Measurements from ENCODE around the gene GLYATL2.

Gene GLYATL2, protein sequence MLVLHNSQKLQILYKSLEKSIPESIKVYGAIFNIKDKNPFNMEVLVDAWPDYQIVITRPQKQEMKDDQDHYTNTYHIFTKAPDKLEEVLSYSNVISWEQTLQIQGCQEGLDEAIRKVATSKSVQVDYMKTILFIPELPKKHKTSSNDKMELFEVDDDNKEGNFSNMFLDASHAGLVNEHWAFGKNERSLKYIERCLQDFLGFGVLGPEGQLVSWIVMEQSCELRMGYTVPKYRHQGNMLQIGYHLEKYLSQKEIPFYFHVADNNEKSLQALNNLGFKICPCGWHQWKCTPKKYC

GRCh38 chr11:58844361-58845005, at the start of gene GLYATL2:
Gene GLYATL2 (minus strand): TSS chr11:58844704. CDS start chr11:58839612, 5,092 bp downstream.
- no peak within 1 kb of the TSS for H3K4me3 ChIP-seq (ENCODE audit: low read depth, low read length)

GRCh38 chr11:58893899-58894298, 49.4 kb upstream of the GLYATL2 start:
- DNase-seq (ENCODE audit: low read depth), result no peak
- no peak overlapping the region for H3K4me3 ChIP-seq (ENCODE audit: low read depth, low read length)

More at GRCh38 chr11:58844361-58845005, at the start of gene GLYATL2:
- no peak for DNase-seq (ENCODE audit: low read depth)

DNA sequence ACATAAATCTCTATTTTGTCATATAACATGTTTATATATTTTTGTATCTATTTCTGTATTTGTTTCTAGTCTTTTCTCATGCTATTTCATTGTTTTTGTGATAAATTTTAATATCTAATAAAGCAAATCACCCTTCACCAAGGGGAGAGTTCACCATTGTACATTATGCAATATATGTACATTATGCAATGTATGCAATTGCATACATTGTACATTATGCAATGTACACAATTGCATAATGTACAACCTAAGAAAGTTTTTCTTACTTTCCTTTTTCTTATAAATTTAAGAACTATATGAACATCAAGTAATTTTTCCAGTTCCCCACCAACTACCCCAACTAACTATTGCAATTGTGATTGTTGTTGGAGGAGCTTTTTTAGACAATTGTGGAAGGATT, 44.1 kb upstream of the GLYATL2 start:
- H3K4me3 ChIP-seq (ENCODE audit: low read depth, low read length), result no peak overlapping the region
- DNase-seq (ENCODE audit: low read depth), result no peak

GRCh38 chr11:58887452-58887851, 42.9 kb upstream of the GLYATL2 start:
- DNase-seq (ENCODE audit: low read depth), result no peak
- H3K4me3 ChIP-seq (ENCODE audit: low read depth, low read length), result no peak overlapping the region

GRCh38 chr11:58880625-58881024, 36.1 kb upstream of the GLYATL2 start:
- DNase-seq (ENCODE audit: low read depth), result no peak
- no peak overlapping the region for H3K4me3 ChIP-seq (ENCODE audit: low read depth, low read length)

- no peak overlapping the region for H3K4me3 ChIP-seq (ENCODE audit: low read depth, low read length)
- no peak for DNase-seq (ENCODE audit: low read depth)
Observed at GRCh38 chr11:58880166-58880565, 35.7 kb upstream of the GLYATL2 start.

- H3K4me3 ChIP-seq (ENCODE audit: low read depth, low read length), result no peak overlapping the region
- no peak for DNase-seq (ENCODE audit: low read depth)
Observed at GRCh38 chr11:58867556-58867955, 23.1 kb upstream of the GLYATL2 start.

- no peak for DNase-seq (ENCODE audit: low read depth)
- H3K4me3 ChIP-seq (ENCODE audit: low read depth, low read length), result no peak overlapping the region
Observed at GRCh38 chr11:58866788-58867187, 22.3 kb upstream of the GLYATL2 start.

DNA sequence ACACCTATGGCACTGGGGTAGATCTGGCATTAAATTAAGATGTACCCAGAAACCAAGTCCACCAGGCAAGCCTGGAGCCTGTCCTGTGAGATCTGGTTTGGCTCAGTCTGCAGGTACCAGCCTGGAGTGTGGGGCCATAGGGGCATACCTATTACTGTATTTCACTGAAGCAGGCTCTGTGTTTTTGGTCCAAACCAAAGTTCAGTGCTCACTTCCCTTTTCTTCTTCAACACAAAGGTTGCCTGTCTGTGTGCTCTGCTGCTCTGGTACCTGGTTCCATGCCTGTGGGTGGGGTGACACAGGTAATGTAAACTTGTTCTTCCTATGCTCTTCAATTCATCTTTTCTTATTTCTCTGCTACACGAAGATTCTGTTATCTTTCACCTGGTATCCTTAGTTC, 19.8 kb upstream of the GLYATL2 start:
- no peak for DNase-seq (ENCODE audit: low read depth)
- no peak overlapping the region for H3K4me3 ChIP-seq (ENCODE audit: low read depth, low read length)

GRCh38 chr11:58863697-58864096, 19.2 kb upstream of the GLYATL2 start:
- DNase-seq (ENCODE audit: low read depth), result no peak
- no peak overlapping the region for H3K4me3 ChIP-seq (ENCODE audit: low read depth, low read length)

- H3K4me3 ChIP-seq (ENCODE audit: low read depth, low read length), result no peak overlapping the region
- DNase-seq (ENCODE audit: low read depth), result no peak
Observed at GRCh38 chr11:58861533-58861932, 17.0 kb upstream of the GLYATL2 start.

- H3K4me3 ChIP-seq (ENCODE audit: low read depth, low read length), result no peak overlapping the region
- DNase-seq (ENCODE audit: low read depth), result no peak
Observed at GRCh38 chr11:58856806-58857205, 12.3 kb upstream of the GLYATL2 start.

DNA sequence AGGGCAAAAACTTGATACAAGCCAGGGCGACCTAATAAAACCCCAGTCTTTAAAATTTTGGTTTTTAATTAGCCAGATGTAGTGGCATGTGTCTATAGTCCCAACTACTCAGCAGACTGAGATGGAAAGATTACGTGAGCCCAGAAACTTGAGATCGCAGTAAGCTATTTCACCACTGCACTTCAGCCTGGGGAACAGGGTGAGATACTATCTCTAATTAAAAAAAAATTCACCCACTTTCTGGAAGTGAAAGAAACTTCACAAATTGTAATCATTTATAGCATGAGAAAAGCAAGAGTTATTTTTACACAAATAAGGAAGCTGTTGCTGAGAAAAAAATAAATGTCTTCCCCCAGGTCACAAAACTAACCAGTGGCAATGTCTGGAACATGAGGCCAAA, 882 bp upstream of the GLYATL2 start:
- no peak overlapping the region for H3K4me3 ChIP-seq (ENCODE audit: low read depth, low read length)
- no peak for DNase-seq (ENCODE audit: low read depth)

DNA sequence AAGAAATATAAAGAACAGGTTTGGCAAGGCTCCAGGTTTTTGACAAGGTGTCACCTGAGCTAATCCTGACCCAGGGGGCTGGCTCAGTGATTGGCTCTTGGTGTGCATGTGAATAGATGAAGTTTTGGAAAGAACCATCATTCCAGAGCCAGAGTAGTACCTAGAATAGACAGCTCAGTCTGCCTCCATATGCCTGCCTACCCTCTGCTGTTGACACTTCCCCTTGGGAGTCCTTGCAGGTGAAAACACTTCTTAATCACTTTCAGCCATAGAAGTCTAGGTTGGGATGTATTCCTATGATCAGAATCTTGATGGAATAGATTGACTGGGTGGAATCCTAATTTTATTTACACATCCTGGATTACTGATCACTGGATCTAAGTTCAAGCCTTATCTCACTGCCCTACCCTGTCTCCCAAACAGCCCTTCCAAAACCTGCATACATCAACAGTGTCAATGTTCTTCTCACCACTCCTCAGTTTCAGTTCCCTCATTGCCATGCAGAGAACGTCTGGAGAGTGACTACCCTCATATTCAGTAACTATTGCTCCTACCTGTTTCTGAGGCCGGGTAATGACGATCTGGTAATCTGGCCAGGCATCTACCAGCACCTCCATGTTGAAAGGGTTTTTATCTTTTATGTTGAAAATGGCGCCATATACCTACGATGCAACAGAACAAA, 6.7 kb downstream of the GLYATL2 start:
- no peak overlapping the region for H3K4me3 ChIP-seq (ENCODE audit: low read depth, low read length)
- no peak for DNase-seq (ENCODE audit: low read depth)

DNA sequence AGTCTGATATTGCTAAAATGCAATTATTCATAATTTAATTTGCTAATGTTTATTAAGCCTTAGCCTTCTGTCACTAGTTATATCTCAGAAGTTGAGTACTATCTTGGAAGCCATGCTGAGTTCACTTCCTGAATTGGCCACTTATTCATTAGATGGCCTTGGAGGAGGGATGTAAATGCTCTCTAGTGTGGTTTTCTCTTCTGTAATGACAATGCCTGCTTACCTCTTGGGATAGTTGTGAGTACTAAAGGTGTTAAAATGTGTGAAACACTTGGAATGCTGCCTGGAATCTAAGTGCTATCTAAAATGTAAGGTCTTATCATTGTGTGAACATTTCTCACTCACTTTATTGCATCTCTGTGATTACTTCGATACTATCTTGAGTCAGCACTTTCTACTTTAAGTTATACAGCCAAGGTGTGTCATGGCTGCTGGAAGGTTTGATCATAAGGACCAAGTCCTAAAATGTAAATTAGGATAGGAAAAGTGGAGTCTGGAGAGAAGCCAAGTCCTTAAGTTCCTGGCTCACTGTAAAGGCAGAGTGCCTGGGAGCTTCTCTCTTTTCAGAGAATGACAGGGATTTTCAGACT, 12.4 kb downstream of the GLYATL2 start:
- DNase-seq (ENCODE audit: low read depth), result no peak
- H3K4me3 ChIP-seq (ENCODE audit: low read depth, low read length), result no peak overlapping the region

- no peak for DNase-seq (ENCODE audit: low read depth)
- H3K4me3 ChIP-seq (ENCODE audit: low read depth, low read length), result no peak overlapping the region
Observed at GRCh38 chr11:58830673-58831301, 13.7 kb downstream of the GLYATL2 start.

DNA sequence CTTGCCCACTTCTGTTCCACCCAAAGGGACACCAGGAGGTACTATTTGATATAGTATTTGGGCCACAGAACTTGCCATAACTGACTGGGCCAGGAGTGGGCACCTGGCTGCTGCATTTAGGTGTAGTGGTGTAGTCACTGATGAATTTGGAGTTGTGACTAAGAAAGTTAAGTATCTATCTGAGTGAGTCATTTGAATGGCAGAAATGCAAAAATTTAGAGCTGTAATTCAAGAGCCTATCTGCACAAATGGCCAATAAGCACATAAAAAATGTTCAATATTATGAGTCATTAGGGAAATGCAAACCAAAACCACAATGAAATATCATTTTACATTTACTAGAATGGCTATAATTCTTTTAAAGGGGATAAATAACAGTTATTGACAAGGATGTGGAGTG, 14.7 kb downstream of the GLYATL2 start:
- peak; percentile 32 for DNase-seq (ENCODE audit: low read depth)
- no peak overlapping the region for H3K4me3 ChIP-seq (ENCODE audit: low read depth, low read length)

DNA sequence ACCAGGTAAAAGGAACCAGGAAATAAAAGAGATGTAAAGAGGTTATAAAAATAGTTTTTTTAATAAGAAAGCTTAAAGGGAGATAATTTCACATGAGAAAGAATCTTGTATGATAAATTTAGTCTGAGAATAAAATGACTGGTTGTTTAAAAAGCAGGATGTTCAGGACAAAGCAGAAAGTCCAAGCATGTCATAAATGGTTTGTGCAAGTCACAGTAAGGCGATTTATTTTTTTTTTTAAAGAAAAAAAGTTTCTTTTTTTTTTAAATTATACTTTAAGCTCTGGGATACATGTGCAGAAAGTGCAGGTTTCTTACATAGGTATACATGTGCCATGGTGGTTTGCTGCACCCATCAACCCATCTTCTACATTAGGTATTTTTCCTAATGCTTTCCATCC, 30.8 kb downstream of the GLYATL2 start:
- H3K4me3 ChIP-seq (ENCODE audit: low read depth, low read length), result no peak overlapping the region
- no peak for DNase-seq (ENCODE audit: low read depth)

GRCh38 chr11:58811499-58811898, 33.0 kb downstream of the GLYATL2 start:
- no peak for DNase-seq (ENCODE audit: low read depth)
- no peak overlapping the region for H3K4me3 ChIP-seq (ENCODE audit: low read depth, low read length)

GRCh38 chr11:58807343-58807742, 37.2 kb downstream of the GLYATL2 start:
- H3K4me3 ChIP-seq (ENCODE audit: low read depth, low read length), result no peak overlapping the region
- DNase-seq (ENCODE audit: low read depth), result no peak
